HL-60/S4 (cell line): ENCODE measurements around the gene CINP.

ENCODE experiments used
- in situ Hi-C: fragments of 300-500 bp; cut with MboI; formaldehyde crosslinking; loops from 2 replicates; pipeline ENCODE4 v1.14.3; 2022; ENCODE audit warnings: low sequenced_read_pairs

The CINP gene

DNA sequence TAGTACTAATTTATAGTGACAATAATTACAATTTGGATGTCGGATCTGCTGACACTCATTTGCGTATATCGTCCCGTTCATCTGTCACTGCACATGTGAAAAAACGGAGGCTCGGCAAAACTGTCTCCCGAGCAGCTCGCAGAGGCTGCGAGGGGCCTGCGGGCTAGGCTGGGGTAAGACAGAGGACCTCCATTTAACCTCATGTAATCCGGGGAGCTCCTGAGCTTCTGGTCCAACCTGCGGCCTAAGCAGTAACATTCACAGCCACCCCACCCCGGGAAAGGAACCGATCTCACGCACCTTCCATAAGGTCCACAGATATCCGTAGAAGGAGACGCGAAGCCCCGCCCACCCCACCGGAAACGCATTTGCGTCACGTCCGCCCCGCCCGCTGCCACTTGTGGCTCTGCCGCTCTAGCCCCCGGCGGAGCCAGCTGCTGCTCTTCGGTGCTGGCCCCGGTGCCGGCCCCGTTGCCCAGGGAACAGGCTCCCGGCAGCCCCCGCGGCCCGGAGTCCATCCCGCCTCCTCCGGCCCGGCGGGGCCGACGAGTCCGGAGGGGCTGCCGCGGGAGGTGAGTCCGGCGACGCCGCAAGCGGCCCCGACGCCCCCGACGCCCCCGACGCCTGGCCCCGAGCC, at the start of gene CINP, which contains the start of gene TECPR2:
CINP (minus strand) TSS at position 346 of the 637 bp plus-strand sequence; CDS start at position 307, 39 bp downstream.
TECPR2 (plus strand) TSS at position 397 of the 637 bp plus-strand sequence. CDS start 13,781 bp downstream, outside the sequence.
- in situ Hi-C loops: no loop called here

- in situ Hi-C loops: no loop called here
These were observed 46.0 kb upstream of the CINP start for GRCh38 chr14:102408724-102409123.

GRCh38 chr14:102407258-102407657, 44.6 kb upstream of the CINP start:
- in situ Hi-C loops: no loop called here

DNA sequence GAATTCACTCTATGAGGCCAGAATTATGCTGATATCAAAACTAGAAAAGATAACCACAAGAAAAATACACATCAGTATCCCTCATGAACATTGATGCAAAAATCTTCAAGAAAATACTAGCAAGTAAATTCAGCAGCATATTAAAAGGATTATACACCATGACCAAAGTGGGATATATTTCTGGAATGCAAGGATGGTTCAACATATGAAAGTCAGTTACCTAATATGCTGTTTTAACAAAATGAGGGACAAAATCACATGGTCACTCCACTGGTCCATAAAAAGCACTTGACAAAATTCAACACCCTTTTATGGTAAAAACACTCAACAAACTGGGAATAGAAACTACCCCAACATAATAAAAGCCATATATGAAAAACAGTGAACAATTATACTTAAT, 40.3 kb upstream of the CINP start:
- in situ Hi-C loops: no loop called here

DNA sequence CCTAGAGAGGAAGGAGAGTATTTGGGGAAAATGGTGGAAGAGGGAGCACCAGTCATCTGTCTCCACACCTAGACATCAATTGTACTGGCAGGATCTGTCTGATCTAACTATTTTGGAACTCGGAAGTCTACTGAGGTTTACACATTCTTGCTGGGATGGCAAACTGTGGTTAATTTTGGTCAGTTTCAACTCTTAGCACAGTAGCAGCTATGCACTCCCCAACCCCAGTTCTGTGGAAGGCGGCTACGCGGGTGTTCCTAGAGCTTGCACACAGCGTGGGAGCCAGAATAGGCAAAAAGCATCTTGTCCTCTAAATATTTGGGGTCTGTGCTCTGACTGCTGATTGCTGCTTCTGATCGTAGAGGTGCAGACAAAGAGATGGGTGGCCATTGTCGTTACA, 33.8 kb upstream of the CINP start:
- in situ Hi-C loops: no loop called here

- in situ Hi-C loops: no loop called here
These were observed 32.2 kb upstream of the CINP start for GRCh38 chr14:102394717-102395375.

- in situ Hi-C loops: no loop called here
These were observed 29.8 kb upstream of the CINP start for GRCh38 chr14:102392506-102392905.

DNA sequence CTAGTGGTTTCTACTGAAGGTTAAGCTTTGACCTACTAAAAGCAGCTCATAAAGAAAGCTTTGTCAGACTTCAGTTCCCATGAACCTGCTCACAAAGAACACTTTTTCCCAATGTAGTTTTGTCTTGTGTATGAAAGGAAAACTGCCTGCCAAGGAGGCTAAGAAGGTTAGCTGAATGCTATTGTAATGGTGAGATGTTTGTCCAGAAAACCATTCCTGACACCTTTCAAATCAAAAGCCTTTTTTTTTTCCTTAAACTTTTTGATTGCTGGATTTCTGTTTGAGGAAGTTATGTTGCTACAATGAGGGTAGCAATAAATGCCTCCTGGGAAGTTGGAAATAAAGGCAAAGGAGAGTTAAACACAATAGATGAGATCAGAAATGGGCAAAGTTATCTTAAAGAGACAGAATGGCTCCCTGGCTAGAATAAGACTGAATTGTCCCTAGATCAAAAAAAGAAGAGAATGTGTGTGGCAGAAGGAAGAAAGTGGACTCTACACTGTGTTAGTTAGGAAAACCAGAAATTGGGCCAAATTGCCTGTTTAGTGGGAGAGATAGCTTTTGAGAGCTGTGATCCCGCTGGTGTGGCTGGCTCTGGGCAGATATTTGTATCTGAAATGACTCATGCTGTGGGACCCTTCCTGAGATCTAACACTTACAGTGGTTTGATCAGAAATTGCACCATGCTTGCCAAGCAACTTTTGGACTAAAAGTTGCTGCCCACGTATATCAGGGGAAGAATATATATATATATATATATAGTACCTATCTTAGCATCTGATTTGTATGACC, 27.6 kb upstream of the CINP start:
- in situ Hi-C loops: no loop called here

DNA sequence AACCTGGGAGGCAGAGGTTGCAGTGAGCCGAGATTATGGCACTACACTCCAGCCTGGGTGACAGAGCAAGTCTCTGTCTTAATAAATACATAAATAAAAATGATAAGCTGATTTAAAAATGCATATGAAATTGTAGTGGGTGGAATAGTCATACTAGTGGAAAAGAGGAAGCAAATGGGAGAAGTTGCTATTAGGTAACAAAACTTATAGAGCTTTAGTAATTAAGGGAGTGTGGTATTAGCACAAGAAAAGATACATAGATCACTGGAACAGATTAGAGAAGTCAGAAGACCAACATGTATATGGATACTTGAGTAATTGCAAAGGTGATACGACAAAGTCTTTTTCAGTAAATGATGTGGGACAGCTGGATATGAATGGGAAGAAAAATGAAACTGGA, 26.6 kb upstream of the CINP start:
- in situ Hi-C loops: no loop called here

- in situ Hi-C loops: no loop called here
These were observed 24.4 kb upstream of the CINP start for GRCh38 chr14:102387086-102387485.

DNA sequence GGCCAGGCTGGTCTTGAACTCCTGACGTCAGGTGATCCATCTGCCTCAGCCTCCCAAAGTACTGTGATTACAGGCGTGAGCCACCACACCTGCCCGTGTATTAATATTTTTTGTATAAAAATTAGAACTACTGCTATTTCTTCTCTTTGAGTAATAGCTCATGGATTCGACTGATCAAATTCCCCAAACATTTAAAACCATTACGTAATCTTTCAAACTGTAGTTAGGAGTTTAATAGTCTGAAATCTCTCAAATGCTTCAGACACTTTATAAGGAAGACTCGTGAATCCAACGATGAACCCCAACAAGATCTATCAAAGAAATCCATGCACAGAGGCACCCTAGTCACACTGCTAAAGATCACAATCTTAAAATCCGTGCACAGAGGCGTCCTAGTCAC, 16.1 kb upstream of the CINP start:
- in situ Hi-C loops: no loop called here

- in situ Hi-C loops: no loop called here
These were observed 15.0 kb upstream of the CINP start for GRCh38 chr14:102377696-102378095.

DNA sequence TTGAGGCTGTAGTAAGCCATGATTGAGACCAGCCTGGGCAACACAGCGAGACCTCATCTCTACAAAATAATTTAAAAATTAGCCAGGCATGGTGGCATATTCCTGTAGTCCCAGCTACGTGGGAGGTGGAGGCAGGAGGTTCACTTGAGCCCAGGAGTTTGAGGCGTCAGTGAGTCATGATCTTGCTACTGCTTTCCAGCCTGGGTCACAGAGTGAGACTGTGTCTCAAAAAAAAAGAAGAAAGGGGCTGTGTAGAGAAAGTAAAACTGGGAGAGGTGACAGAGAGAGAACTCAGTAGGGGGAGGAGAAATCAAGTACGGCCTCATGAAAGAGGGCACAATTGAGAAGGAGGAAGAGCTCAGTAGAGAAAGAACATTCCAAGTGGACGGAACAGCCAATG, 12.4 kb upstream of the CINP start:
- in situ Hi-C loops: no loop called here

GRCh38 chr14:102374264-102374663, 11.6 kb upstream of the CINP start:
- in situ Hi-C loops: no loop called here

DNA sequence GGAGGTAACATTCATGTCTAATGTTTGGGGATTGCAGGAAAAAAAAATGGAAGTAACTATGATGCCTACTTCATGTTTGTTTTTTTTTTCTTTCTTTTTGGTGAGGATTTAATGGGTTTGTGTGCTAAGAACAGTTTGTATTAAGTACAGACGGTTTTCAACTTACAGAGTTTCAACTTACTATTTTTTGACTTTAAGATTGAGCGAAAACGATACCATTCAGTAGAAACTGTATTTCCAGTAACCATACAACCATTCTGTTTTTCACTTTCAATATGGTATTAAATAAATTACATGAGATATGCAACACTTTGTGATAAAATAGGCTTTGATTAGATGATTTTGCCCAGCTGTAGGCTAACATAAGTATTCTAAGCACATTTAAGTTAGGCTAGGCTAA, 10.4 kb upstream of the CINP start:
- in situ Hi-C loops: no loop called here

GRCh38 chr14:102371361-102371760, 8.7 kb upstream of the CINP start:
- in situ Hi-C loops: no loop called here

- in situ Hi-C loops: no loop called here
These were observed 7.7 kb upstream of the CINP start for GRCh38 chr14:102370305-102370809.

GRCh38 chr14:102363182-102363943, 673 bp upstream of the CINP start:
- in situ Hi-C loops: no loop called here

DNA sequence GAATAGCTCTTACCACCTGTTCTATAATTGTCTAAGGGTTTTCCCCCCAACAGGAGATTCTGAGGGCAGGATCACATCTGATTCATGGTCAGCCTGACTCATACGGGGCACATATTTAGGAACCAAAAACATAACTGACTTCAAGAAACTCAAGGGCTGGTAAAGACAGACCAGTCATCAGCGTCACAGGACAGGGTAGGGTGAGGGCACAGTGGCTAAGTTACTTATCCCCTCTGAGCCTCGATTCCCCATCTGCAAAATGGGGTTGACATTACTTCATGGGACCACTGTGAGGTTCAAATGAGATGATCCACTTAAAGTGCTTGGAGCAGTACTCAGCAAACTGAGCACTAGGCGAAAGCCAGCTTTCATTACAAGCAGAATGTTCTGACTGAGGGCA, 606 bp downstream of the CINP start:
- in situ Hi-C loops: no loop called here

DNA sequence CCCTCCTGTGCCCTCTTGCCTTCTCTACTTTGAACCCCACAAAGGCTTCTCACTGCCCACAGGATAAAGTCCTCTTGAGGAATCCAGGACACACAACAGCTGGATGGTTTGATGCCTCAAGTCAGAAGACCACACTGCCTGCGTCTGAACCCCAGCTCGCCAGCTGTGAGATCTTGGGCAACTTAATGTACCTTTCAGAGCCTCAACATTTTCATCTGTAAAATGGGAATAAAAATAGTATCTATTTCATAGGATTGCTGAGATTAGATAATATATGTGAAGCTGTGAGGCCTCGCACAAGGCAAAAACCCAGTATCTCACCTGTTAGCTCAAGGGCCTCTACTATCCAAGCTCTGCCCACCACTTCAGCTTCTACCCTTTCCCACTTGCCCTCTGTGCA, 2.3 kb downstream of the CINP start:
- in situ Hi-C loops: no loop called here

- in situ Hi-C loops: no loop called here
These were observed 3.3 kb downstream of the CINP start for GRCh38 chr14:102359341-102359740.
